SH-SY5Y (cell line): Measurements from ENCODE around the gene HECW1.

Source experiments
- GATA2 ChIP-seq: IDR thresholded peaks from 2 replicates; pipeline ENCODE4 v1.6.1; 2011; ENCODE audit warnings: mild to moderate bottlenecking, low read depth, low read length
- GATA3 ChIP-seq: IDR thresholded peaks from 2 replicates; pipeline ENCODE4 v1.6.1; 2011; ENCODE audit warnings: low read depth, mild to moderate bottlenecking, low read length, moderate library complexity

DNA sequence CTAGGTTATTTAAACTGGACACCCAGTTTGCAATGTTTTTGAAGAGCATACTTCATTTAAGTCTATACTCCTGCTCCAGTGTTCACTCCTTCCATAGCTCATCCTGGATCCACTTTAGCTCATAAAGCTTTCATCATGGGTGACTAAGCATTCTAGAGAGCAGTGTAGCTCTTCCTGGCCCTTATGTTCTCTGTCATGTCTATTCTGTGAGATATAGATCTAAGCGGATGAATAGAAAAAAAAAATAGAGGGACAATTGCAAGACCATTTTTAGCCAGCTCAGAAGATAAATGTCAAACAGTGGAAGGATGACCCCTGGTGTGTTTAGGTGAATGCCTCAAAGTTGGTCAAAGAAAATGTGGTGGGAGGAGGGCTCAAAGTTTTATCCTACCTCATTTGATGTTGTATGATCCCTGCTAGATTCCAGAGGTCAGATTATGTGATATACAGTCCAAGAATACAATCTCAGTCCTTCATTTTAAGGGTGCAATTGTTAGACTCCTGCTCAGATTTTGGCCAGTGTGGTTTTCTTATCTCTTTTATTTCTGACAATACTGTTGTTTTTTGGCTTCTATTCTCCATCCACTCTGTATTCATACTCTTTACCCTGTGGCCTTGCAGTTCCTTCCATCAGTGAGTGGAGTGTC is 7.5 kb upstream of the HECW1 start:
- no peak for TF ChIP-seq GATA3
- TF ChIP-seq GATA2, result no peak
